Dendritic cell treated with granulocyte-macrophage colony-stimulating factor and Interleukin-4, amounts not matched to agents 40 ng/mL and 50 ng/mL, for 4 days (primary cell): ENCODE data around the gene TIMP2.
A peak's percentile ranks its signal among the peaks of the same experiment; 100 is the strongest.

Experiments
- H3K27ac Mint-ChIP-seq: one replicate; pipeline ENCODE4 v1.8.0; 2022; ENCODE audit warnings: mild to moderate bottlenecking, mixed read lengths
- H3K27me3 Mint-ChIP-seq: one replicate; pipeline ENCODE4 v1.8.0; 2022; ENCODE audit warnings: mild to moderate bottlenecking, mixed read lengths
- H3K36me3 Mint-ChIP-seq: one replicate; pipeline ENCODE4 v1.8.0; 2022; ENCODE audit warnings: low read depth, mixed read lengths
- H3K4me1 Mint-ChIP-seq: one replicate; pipeline ENCODE4 v1.8.0; 2022; ENCODE audit warnings: low read depth, mixed read lengths
- H3K4me3 Mint-ChIP-seq: one replicate; pipeline ENCODE4 v1.8.0; 2022; ENCODE audit warnings: mild to moderate bottlenecking, moderate library complexity, mixed read lengths
- H3K9me3 Mint-ChIP-seq: one replicate; pipeline ENCODE4 v1.8.0; 2022; ENCODE audit warnings: mixed read lengths
- intact Hi-C: fragments of 100-400 bp; cut with micrococcal nuclease; formaldehyde crosslinking; loops from one replicate; pipeline ENCODE4 v1.15.0; 2022

TIMP2 gene

GRCh38 chr17:78861229-78861628, 64.0 kb downstream of the TIMP2 start:
- intact Hi-C loops, result no loop called here
- H3K4me1 Mint-ChIP-seq, result peaks cover 44% of the 10 kb centered on the region
- peaks cover 79% of the 10 kb centered on the region for H3K36me3 Mint-ChIP-seq
- H3K27ac Mint-ChIP-seq, result no peak overlapping the region
- no peaks in the 10 kb centered on the region for H3K9me3 Mint-ChIP-seq
- H3K27me3 Mint-ChIP-seq, result no peaks in the 10 kb centered on the region
- H3K4me3 Mint-ChIP-seq, result no peak overlapping the region

DNA sequence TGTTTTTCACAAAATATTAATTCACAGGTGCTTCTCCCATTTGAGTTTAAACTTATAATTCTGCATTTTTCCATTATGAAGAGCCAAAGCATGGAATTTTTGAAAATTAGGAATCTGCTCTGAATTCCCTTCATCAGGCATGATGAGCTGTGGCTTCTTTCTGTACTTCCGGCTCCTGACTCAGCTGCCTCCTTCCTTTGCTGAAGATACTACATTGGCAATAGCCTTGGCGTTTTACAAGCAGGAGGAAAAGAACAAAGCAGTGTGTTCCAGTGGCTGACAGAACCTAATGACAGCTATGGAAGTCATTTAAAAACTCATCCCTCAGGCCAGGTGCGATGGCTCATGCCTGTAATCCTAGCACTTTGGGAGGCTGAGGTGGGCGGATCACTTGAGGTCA, 66.1 kb downstream of the TIMP2 start:
- H3K27ac Mint-ChIP-seq, result no peak overlapping the region
- intact Hi-C loops, result no loop called here
- H3K27me3 Mint-ChIP-seq, result no peaks in the 10 kb centered on the region
- peaks cover 26% of the 10 kb centered on the region for H3K4me1 Mint-ChIP-seq
- no peak overlapping the region for H3K4me3 Mint-ChIP-seq
- peaks cover 82% of the 10 kb centered on the region for H3K36me3 Mint-ChIP-seq
- no peaks in the 10 kb centered on the region for H3K9me3 Mint-ChIP-seq

GRCh38 chr17:78857266-78857665, 67.9 kb downstream of the TIMP2 start:
- intact Hi-C loops, result no loop called here
- H3K4me1 Mint-ChIP-seq, result peaks cover 12% of the 10 kb centered on the region
- H3K9me3 Mint-ChIP-seq, result no peaks in the 10 kb centered on the region
- H3K36me3 Mint-ChIP-seq, result peaks cover 91% of the 10 kb centered on the region
- H3K4me3 Mint-ChIP-seq, result no peak overlapping the region
- H3K27ac Mint-ChIP-seq, result no peak overlapping the region
- no peaks in the 10 kb centered on the region for H3K27me3 Mint-ChIP-seq

DNA sequence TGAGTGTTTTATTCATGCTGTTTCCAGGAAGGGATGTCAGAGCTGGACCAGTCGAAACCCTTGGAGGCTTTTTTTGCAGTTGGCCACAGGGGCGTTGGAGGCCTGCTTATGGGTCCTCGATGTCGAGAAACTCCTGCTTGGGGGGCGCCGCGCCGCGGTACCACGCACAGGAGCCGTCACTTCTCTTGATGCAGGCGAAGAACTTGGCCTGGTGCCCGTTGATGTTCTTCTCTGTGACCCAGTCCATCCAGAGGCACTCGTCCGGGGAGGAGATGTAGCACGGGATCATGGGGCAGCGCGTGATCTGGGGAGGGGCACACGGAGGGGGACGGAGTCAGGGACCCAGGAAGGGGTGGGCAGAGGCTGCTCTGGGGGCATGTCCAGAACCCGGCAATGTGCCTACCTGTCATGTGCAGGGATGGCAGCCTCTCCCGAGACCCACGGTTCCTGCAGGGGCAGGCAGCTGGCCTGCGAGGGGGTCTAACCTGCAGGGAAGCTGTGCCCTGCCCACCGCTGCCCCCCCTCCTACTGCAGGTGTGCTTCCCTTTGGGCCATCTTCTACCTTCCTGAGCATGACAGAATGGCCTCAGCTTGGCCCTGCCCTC, 69.5 kb downstream of the TIMP2 start:
- no peaks in the 10 kb centered on the region for H3K27me3 Mint-ChIP-seq

GRCh38 chr17:78854508-78854907, 70.7 kb downstream of the TIMP2 start:
- Mint-ChIP-seq H3K9me3 (no peaks in the 10 kb centered on the region), H3K36me3 (peaks cover 81% of the 10 kb centered on the region), H3K27ac (no peak overlapping the region), H3K4me1 (no peaks in the 10 kb centered on the region), H3K4me3 (no peak overlapping the region), H3K27me3 (no peaks in the 10 kb centered on the region)
- intact Hi-C loops, result no loop called here

More for the DNA sequence above, 69.5 kb downstream of the TIMP2 start:
- no peak overlapping the region for H3K27ac Mint-ChIP-seq
- no peak overlapping the region for H3K4me3 Mint-ChIP-seq
- H3K9me3 Mint-ChIP-seq, result no peaks in the 10 kb centered on the region
- peaks cover 93% of the 10 kb centered on the region for H3K36me3 Mint-ChIP-seq
- intact Hi-C loops, result no loop called here
- H3K4me1 Mint-ChIP-seq, result no peaks in the 10 kb centered on the region

GRCh38 chr17:78853926-78854394, 71.2 kb downstream of the TIMP2 start:
- H3K4me1 Mint-ChIP-seq, result no peaks in the 10 kb centered on the region
- H3K36me3 Mint-ChIP-seq, result peaks cover 76% of the 10 kb centered on the region
- H3K27ac Mint-ChIP-seq, result peak overlapping the region; percentile 46
- H3K4me3 Mint-ChIP-seq, result no peak overlapping the region
- H3K9me3 Mint-ChIP-seq, result no peaks in the 10 kb centered on the region
- intact Hi-C loops, result no loop called here
- no peaks in the 10 kb centered on the region for H3K27me3 Mint-ChIP-seq

DNA sequence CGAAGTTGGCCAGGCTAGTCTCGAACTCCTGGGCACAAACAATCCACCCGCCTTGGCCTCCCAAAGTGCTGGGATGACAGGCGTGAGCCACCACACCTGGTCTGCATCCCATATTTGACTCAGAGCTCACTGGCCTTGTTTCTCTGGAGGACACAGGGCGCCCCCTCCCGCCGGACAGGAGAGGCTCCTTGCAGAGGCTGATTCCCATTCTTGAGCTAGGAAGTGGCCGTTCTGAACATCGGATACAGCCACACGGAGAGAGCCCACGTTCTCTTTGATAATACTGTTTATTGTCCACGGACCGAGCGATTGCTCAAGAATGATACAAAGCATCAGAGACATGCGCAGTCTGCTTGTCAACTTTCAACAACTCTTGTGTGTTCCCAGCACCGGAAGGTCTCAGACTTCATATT, 72.5 kb downstream of the TIMP2 start:
- intact Hi-C loops, result no loop called here
- no peaks in the 10 kb centered on the region for H3K4me1 Mint-ChIP-seq
- no peak overlapping the region for H3K4me3 Mint-ChIP-seq
- no peak overlapping the region for H3K27ac Mint-ChIP-seq
- H3K27me3 Mint-ChIP-seq, result no peaks in the 10 kb centered on the region
- H3K9me3 Mint-ChIP-seq, result no peaks in the 10 kb centered on the region
- H3K36me3 Mint-ChIP-seq, result peaks cover 63% of the 10 kb centered on the region

GRCh38 chr17:78849026-78849425, 76.2 kb downstream of the TIMP2 start:
- no peak overlapping the region for H3K4me3 Mint-ChIP-seq
- no peak overlapping the region for H3K27ac Mint-ChIP-seq
- intact Hi-C loops, result no loop called here
- H3K4me1 Mint-ChIP-seq, result peaks cover 9% of the 10 kb centered on the region
- H3K27me3 Mint-ChIP-seq, result peaks cover 10% of the 10 kb centered on the region
- H3K36me3 Mint-ChIP-seq, result peaks cover 26% of the 10 kb centered on the region
- no peaks in the 10 kb centered on the region for H3K9me3 Mint-ChIP-seq

GRCh38 chr17:78847052-78847451, 78.1 kb downstream of the TIMP2 start:
- peaks cover 7% of the 10 kb centered on the region for H3K36me3 Mint-ChIP-seq

DNA sequence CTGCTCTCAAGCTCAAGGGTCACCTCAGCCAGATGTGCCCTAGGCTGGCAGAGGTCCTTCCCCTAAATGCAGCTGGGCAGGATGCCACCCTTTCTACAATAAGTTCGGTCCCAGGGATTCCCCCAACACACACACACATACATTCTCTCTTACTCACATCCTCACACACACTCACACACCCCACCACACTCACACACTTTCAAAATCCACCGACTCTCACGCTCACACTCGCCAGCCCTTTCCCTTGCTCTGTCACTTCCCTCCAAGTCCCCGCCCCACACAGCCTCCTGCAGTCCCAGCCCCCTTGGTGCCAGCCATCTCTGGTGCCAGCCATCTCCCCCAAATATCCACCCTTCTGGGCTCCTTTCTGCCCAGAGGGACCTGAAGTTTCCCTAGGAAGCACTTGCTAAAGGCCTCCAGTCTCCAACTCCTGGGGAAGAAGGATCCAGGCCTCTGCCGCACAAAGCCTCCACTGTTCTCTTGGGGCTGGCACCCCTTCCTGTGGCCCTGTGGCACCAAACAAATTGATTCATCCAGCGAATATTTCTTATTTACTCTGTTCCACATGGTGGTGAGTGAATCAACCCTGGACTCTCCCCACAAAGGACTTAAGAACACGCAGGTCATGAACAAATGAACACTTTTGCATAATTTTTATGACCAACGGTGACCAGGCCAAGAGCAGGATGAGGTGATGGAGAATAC, 80.7 kb downstream of the TIMP2 start:
- peak overlapping the region; percentile 25 for H3K27ac Mint-ChIP-seq
- H3K27me3 Mint-ChIP-seq, result peaks cover 10% of the 10 kb centered on the region
- no peaks in the 10 kb centered on the region for H3K9me3 Mint-ChIP-seq
- intact Hi-C loops, result no loop called here
- H3K4me1 Mint-ChIP-seq, result peaks cover 33% of the 10 kb centered on the region
- H3K4me3 Mint-ChIP-seq, result no peak overlapping the region
- H3K36me3 Mint-ChIP-seq, result peaks cover 6% of the 10 kb centered on the region

More at GRCh38 chr17:78847052-78847451, 78.1 kb downstream of the TIMP2 start:
- Mint-ChIP-seq H3K9me3 (no peaks in the 10 kb centered on the region), H3K27ac (no peak overlapping the region), H3K4me1 (peaks cover 20% of the 10 kb centered on the region), H3K4me3 (no peak overlapping the region), H3K27me3 (peaks cover 10% of the 10 kb centered on the region)
- intact Hi-C loops, result no loop called here

- Mint-ChIP-seq H3K27me3 (peaks cover 10% of the 10 kb centered on the region), H3K4me3 (no peak overlapping the region)
- intact Hi-C loops, result no loop called here
Observed at GRCh38 chr17:78842881-78843565, 82.2 kb downstream of the TIMP2 start.

DNA sequence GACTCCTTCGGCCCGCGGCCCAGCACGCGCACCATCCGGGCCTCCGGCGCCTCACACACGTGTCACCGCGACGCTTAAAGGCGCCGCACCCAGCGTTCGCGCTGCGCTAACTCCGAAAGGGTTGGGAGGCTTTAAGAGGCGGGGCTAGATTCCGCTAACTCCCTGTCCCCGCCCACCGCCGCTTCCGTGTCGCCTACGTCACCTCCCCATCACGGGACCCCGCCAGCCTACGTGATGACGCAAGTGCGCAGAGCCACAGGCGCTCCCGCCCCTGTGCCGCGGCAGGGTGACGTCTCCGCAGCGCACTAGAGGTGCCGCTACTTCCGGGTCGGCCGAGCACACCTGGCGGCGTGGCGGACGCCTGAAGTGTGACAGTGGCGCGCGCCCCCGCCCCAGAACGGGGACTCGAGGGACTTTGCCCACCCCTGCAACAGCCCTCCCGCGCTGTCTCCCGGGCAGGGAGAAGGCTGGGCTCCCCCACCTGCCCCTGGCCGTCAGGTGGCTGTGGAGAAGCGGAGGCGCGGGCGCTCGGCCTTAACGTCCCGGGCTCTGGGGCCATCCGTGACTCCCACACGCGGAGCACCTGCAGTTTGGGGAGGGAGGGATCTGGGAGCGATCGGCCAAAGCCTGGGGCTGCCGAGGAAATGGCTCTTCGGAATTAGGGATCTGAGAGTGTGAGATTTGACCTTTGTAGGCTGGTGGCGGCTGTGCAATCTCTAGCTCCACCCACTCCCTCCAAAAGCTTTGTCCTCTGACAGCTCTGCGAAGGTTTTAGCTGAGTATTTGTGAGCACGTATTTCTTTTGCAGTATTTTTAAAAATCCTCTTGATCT, 84.2 kb downstream of the TIMP2 start, which contains the start of gene USP36:
TSS of gene USP36 (minus strand) at position 35 of the 832 bp plus-strand sequence. CDS start 4,451 bp downstream, outside the sequence.
- H3K27ac Mint-ChIP-seq, result peak within 1 kb of the TSS; percentile 96
- no peaks in the 10 kb centered on the region for H3K9me3 Mint-ChIP-seq
- H3K36me3 Mint-ChIP-seq, result peaks cover 33% of the 10 kb centered on the region
- peaks cover 45% of the 10 kb centered on the region for H3K4me1 Mint-ChIP-seq
- intact Hi-C loops, result loop anchor here (2.0 kb wide), 1 partner anchor 22 kb away; no protein-coding TSS in a partner anchor
- peaks cover 6% of the 10 kb centered on the region for H3K27me3 Mint-ChIP-seq
- H3K4me3 Mint-ChIP-seq, result peak within 1 kb of the TSS; percentile 79

More at GRCh38 chr17:78842881-78843565, 82.2 kb downstream of the TIMP2 start:
- no peaks in the 10 kb centered on the region for H3K9me3 Mint-ChIP-seq
- H3K36me3 Mint-ChIP-seq, result peaks cover 13% of the 10 kb centered on the region
- peaks cover 45% of the 10 kb centered on the region for H3K4me1 Mint-ChIP-seq
- H3K27ac Mint-ChIP-seq, result no peak overlapping the region

DNA sequence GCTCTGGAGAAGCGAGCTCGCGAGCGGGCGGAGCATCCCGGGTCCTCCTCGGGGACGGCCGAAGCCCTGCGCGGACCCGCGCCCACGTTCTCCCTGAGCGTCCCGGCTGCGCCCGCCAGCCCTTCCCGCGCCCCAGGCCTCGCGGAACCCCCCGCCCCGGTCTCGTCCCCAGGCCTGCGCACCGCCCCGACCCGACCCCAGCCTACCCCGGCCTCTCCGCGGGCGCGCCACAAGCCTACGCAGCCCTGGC, 84.7 kb downstream of the TIMP2 start:
- H3K9me3 Mint-ChIP-seq, result no peaks in the 10 kb centered on the region
- peaks cover 38% of the 10 kb centered on the region for H3K36me3 Mint-ChIP-seq
- peaks cover 45% of the 10 kb centered on the region for H3K4me1 Mint-ChIP-seq
- peak overlapping the region; percentile 79 for H3K4me3 Mint-ChIP-seq
- intact Hi-C loops, result loop anchor here (2.0 kb wide), 1 partner anchor 22 kb away; no protein-coding TSS in a partner anchor
- peaks cover 5% of the 10 kb centered on the region for H3K27me3 Mint-ChIP-seq
- H3K27ac Mint-ChIP-seq, result peak overlapping the region; percentile 96
